M059J (cell line): ENCODE measurements around the gene GBP1. TPM values are rescaled to one million over a fixed set of nuclear protein-coding genes. Genes with fewer than 3 reads are reported as not detected.

Source experiments
- DNase-seq: peaks from one replicate; pipeline ENCODE4 v3.0.0-alpha.2; 2012; ENCODE audit warnings: low read depth
- total RNA-seq: library from RNA; depleted of rRNA; stranded (reverse); fragments of >200 nt; shearing (Covaris generic); gene quantifications from 2 replicates; pipeline ENCODE4 v1.2.3, GENCODE V29; 2014; rRNA removed

Gene GBP1
- total RNA-seq, 1 experiment from 2014 or later = 181 TPM

- no peak for DNase-seq
Measured at GRCh38 chr1:89005286-89006151, 59.5 kb downstream of the GBP1 start.

Other genes with a start within 250 kb of the GBP1 start
- 51.2 and 53.3 TPM in 2 replicates for gene GTF2B, start 173.6 kb downstream of the GBP1 start, total RNA-seq
- gene KYAT3, start 72.6 kb downstream of the GBP1 start, total RNA-seq = 44.4 and 52.2 TPM in 2 replicates
- gene RBMXL1, start 72.6 kb downstream of the GBP1 start, total RNA-seq = 10.6 and 15.9 TPM in 2 replicates
- 88.8 and 89.5 TPM in 2 replicates for gene GBP3, start 42.3 kb downstream of the GBP1 start, total RNA-seq
- 71.9 and 94.3 TPM in 2 replicates for gene GBP2, start 60.9 kb upstream of the GBP1 start, total RNA-seq
- gene GBP7, start 110.8 kb upstream of the GBP1 start, total RNA-seq = not detected in 2 replicates
- 13.5 and 22.2 TPM in 2 replicates for gene GBP4, start 133.7 kb upstream of the GBP1 start, total RNA-seq
- gene GBP5, start 207.7 kb upstream of the GBP1 start, total RNA-seq = 4.8 and 11.4 TPM in 2 replicates